SU-DHL-6 (cell line): ENCODE data around the gene CIAO2A.
"Not testable (repeated sequence)": the region's sequence is repeated elsewhere in the genome, so short reads cannot be mapped to it uniquely, and the experiment has no call there.

Experiments
- EZH2phosphoT487 ChIP-seq: fragments of 200-600 bp; sonication (generic), shearing (Covaris generic); conservative IDR thresholded peaks from 2 replicates; pipeline ENCODE4 v1.6.1; 2018; ENCODE audit warnings: mild to moderate bottlenecking, antibody characterized with exemption, low read length, moderate library complexity, mixed read lengths
- TF ChIP-seq, protein P1 (sequence below): fragments of 200-600 bp; sonication (generic); IDR thresholded peaks from one replicate; pipeline ENCODE4 v1.5.1; 2017; ENCODE audit warnings: antibody characterized with exemption, mild to moderate bottlenecking, low read length, moderate library complexity; ENCODE audit not compliant: insufficient read depth, poor library complexity, severe bottlenecking

DNA sequence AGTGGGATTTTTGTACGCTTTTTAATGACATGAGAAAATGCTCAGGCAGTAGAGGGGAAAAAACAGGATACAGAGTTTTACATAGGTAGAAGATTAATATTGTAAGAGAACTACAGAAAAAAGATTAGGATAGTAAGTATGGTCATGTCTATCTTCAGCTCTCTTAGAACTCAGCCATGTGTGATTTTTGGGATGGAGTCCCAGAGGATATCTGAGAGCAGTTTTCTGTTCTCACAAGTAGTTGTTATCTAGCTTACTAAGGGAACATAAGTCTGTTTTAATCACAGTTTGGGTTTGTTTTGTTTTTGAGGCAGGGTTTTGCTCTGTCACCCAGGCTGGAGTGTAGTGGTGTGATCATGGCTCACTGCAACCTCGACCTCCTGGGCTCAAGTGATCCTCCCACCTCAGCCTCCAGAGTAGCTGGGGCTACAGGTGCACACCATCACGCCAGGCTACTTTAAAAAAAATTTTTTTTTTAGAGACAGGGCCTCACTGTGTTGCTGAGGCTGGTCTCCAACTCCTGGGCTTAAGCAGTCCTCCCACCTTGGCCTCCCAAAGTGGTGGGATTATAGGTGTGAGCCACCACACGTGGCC is 16.6 kb upstream of the CIAO2A start:
- not testable (repeated sequence) for TF ChIP-seq EZH2phosphoT487
- TF ChIP-seq, protein P1, sequence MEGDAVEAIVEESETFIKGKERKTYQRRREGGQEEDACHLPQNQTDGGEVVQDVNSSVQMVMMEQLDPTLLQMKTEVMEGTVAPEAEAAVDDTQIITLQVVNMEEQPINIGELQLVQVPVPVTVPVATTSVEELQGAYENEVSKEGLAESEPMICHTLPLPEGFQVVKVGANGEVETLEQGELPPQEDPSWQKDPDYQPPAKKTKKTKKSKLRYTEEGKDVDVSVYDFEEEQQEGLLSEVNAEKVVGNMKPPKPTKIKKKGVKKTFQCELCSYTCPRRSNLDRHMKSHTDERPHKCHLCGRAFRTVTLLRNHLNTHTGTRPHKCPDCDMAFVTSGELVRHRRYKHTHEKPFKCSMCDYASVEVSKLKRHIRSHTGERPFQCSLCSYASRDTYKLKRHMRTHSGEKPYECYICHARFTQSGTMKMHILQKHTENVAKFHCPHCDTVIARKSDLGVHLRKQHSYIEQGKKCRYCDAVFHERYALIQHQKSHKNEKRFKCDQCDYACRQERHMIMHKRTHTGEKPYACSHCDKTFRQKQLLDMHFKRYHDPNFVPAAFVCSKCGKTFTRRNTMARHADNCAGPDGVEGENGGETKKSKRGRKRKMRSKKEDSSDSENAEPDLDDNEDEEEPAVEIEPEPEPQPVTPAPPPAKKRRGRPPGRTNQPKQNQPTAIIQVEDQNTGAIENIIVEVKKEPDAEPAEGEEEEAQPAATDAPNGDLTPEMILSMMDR: not testable (repeated sequence)
